Measurements from ENCODE around the gene SCGB1A1. TPM values are rescaled to one million over a fixed set of nuclear protein-coding genes. Genes with fewer than 3 reads are reported as not detected.

SCGB1A1 gene
- total RNA-seq, 4 donors from 2014 or later: 3.0 TPM; not detected in 3

- no peak for DNase-seq (ENCODE audit: extremely low spot score)
- TF ChIP-seq EP300 (IDR thresholded peaks at IDR 0.05) (no peak), POLR2A (IDR thresholded peaks at IDR 0.05; ENCODE audit: low read depth) (no peak)
- Histone ChIP-seq H3K27me3 (no peaks in the 10 kb centered on the region), H3K36me3 (no peaks in the 10 kb centered on the region), H3K4me1 (peaks cover 38 to 73% (median 70%) of the 10 kb centered on the region in 4 donors), H3K9me3 (no peaks in the 10 kb centered on the region), H3K4me3 (no peak overlapping the region), H3K27ac (replicated peaks in 1 of 4) (peak overlapping the region; percentile 77 to 88 (median 86))
- 49% methylated on average over 5 of the region's 5 CpGs for WGBS
- intact Hi-C loops (cut with DNase I): no loop called here
Observed at GRCh38 chr11:62435846-62436660, 17.2 kb downstream of the SCGB1A1 start.

GRCh38 chr11:62437616-62438015, 18.8 kb downstream of the SCGB1A1 start:
- Histone ChIP-seq H3K4me1 (peaks cover 35 to 64% (median 61%) of the 10 kb centered on the region in 4 donors), H3K9me3 (no peaks in the 10 kb centered on the region), H3K36me3 (no peaks in the 10 kb centered on the region), H3K4me3 (no peak overlapping the region), H3K27ac (replicated peaks in 1 of 4) (no peak overlapping the region), H3K27me3 (no peaks in the 10 kb centered on the region)
- intact Hi-C loops (cut with DNase I): no loop called here
- no peak for DNase-seq (ENCODE audit: extremely low spot score)
- TF ChIP-seq POLR2A (IDR thresholded peaks at IDR 0.05; ENCODE audit: low read depth) (no peak), CTCF (IDR thresholded peaks at IDR 0.05) (no peak), EP300 (IDR thresholded peaks at IDR 0.05) (no peak), POLR2AphosphoS5 (IDR thresholded peaks at IDR 0.05) (no peak)
- WGBS: 92% methylated on average over 1 of the region's 1 CpG

GRCh38 chr11:62438641-62439040, 19.8 kb downstream of the SCGB1A1 start:
- DNase-seq (ENCODE audit: extremely low spot score): no peak
- intact Hi-C loops (cut with DNase I): no loop called here
- Histone ChIP-seq H3K27ac (replicated peaks in 1 of 4) (peak overlapping the region in 2 of 4 donors; percentile 3 to 38), H3K36me3 (no peaks in the 10 kb centered on the region), H3K27me3 (no peaks in the 10 kb centered on the region), H3K9me3 (no peaks in the 10 kb centered on the region), H3K4me1 (peaks cover 30 to 64% (median 58%) of the 10 kb centered on the region in 4 donors), H3K4me3 (no peak overlapping the region)
- no peak for TF ChIP-seq POLR2AphosphoS5 (IDR thresholded peaks at IDR 0.05)
- TF ChIP-seq CTCF (IDR thresholded peaks at IDR 0.05): no peak
- 85% methylated on average over 4 of the region's 4 CpGs for whole genome bisulfite sequencing

GRCh38 chr11:62439785-62440602, 21.2 kb downstream of the SCGB1A1 start:
- 45% methylated on average over 18 of the region's 23 CpGs for WGBS
- H3K27me3 ChIP-seq: no peaks in the 10 kb centered on the region
- peaks cover 32 to 64% (median 58%) of the 10 kb centered on the region in 4 donors for H3K4me1 ChIP-seq
- H3K9me3 ChIP-seq: no peaks in the 10 kb centered on the region
- H3K27ac ChIP-seq (replicated peaks in 1 of 4): peak overlapping the region; percentile 79 to 87 (median 82)
- DNase-seq (ENCODE audit: extremely low spot score): no peak
- no peaks in the 10 kb centered on the region for H3K36me3 ChIP-seq
- H3K4me3 ChIP-seq: peak overlapping the region; percentile 14 to 28 (median 16)
- intact Hi-C loops (cut with DNase I): no loop called here
- no peak for TF ChIP-seq CTCF (IDR thresholded peaks at IDR 0.05)
- TF ChIP-seq POLR2A (IDR thresholded peaks at IDR 0.05; ENCODE audit: low read depth): no peak
- TF ChIP-seq POLR2AphosphoS5 (IDR thresholded peaks at IDR 0.05): peak; percentile 39 to 51

All from esophagus muscularis mucosa (tissue), 4 donors.